Fibroblast of lung (primary cell): ENCODE results near the gene SCN4A.

Source experiments
- EZH2 ChIP-seq: IDR thresholded peaks from 2 replicates; pipeline ENCODE4 v1.5.1; 2012; ENCODE audit warnings: low read length, control low read depth, mild to moderate bottlenecking; ENCODE audit errors: missing control alignments
- TF ChIP-seq, protein P1 (sequence below), 2 donors: IDR thresholded peaks in 1 of 2; conservative IDR thresholded peaks in 1 of 2; 1 replicate in 1 of 2; 2 replicates in 1 of 2; pipeline ENCODE4 v1.5.1; 2011 to 2012; ENCODE audit warnings: low read length in 2 of 2, control low read depth in 1 of 2, inconsistent platforms in 1 of 2, low read depth in 1 of 2, mild to moderate bottlenecking in 1 of 2

DNA sequence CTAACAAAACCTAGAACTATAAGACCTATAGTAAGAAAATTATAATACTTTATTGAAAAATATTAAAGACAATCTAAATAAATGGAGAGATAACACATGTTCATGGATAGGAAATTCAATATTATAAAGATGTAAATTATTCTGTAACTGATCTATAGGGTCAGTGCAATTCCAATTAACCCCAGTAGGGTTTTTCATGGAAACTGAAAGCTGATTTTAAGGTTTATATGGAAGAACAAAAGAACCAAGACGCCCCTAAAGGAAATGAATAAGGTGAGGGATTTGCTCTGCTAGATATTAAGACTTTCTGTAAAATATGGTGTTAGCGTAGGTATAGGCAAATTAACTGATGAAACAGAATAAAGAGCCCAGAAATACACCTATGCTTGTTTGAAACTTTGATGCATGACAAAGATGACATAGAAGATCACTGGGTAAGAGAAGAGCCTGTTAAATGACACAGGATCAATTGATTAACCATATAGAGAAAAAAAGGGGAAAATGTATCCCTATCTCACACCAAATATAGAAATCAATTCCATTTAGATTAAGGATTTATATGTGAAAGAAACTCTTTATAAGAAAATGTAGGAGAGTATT, 44.8 kb upstream of the SCN4A start:
- TF ChIP-seq, protein P1, sequence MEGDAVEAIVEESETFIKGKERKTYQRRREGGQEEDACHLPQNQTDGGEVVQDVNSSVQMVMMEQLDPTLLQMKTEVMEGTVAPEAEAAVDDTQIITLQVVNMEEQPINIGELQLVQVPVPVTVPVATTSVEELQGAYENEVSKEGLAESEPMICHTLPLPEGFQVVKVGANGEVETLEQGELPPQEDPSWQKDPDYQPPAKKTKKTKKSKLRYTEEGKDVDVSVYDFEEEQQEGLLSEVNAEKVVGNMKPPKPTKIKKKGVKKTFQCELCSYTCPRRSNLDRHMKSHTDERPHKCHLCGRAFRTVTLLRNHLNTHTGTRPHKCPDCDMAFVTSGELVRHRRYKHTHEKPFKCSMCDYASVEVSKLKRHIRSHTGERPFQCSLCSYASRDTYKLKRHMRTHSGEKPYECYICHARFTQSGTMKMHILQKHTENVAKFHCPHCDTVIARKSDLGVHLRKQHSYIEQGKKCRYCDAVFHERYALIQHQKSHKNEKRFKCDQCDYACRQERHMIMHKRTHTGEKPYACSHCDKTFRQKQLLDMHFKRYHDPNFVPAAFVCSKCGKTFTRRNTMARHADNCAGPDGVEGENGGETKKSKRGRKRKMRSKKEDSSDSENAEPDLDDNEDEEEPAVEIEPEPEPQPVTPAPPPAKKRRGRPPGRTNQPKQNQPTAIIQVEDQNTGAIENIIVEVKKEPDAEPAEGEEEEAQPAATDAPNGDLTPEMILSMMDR (conservative IDR thresholded peaks at IDR 0.05 in 1 of 2, IDR thresholded peaks at IDR 0.05 in 1 of 2; ENCODE audit: low read depth in 1 of 2, low read length in 2 of 2) = peak in 1 of 2 donors; percentile 38
- no peak for TF ChIP-seq EZH2
